ENCODE results near the gene TTI1.

Gene TTI1

DNA sequence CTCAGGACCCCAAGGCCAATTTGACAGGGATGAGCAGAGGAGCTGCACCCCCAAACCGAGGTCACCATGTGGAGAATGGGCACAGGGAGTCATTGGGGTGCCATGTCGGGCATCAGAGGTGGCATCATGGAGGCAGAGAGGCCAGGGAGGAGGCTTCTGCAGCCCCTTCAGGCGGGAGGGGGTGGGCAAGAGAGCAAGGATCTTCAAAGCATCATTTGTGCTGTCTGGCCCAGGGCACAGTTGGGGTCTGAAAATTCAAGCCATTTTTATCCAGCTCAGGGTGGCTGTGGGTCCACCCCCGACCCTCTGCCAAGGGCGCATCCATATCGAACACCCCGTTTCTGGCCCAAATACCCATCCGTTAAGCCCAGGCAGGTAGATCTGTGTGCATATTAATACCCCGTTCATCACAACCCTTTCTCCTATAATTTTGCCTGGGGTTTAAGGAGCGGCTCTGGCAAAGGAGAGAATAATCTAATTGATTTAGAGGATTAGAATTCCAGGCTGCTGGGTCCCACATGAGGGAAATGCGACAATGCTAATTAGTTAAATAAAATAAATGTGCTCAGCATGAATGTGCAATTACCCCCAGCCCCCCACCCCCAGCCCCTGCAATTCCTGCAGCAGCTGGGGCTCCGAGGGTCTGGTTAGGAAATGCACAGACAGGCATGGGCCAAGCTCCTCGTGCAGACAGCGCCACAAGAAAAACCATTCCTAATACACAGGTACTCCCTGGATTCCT is 98.5 kb downstream of the TTI1 start:
- FAIRE-seq, result no peak

GRCh38 chr20:37933786-37934633 is 99.2 kb downstream of the TTI1 start:
- no peak for FAIRE-seq

All from colon (tissue), 2 donors.